Progenitor cell of endocrine pancreas (in vitro differentiated cells): ENCODE measurements around the gene ERRFI1. TPM values are rescaled to one million over a fixed set of nuclear protein-coding genes. Genes with fewer than 3 reads are reported as not detected.
"Not testable (repeated sequence)": the region's sequence is repeated elsewhere in the genome, so short reads cannot be mapped to it uniquely, and the experiment has no call there.

ENCODE experiments used
- DNase-seq: peaks from one replicate; pipeline ENCODE4 v3.0.0; 2021; ENCODE audit warnings: low spot score; ENCODE audit not compliant: unreplicated experiment
- H3K27ac Mint-ChIP-seq: 2 replicates; pipeline ENCODE4 v1.8.0; 2021; ENCODE audit warnings: mild to moderate bottlenecking, moderate library complexity, mixed read lengths
- H3K27me3 Mint-ChIP-seq: 2 replicates; pipeline ENCODE4 v1.8.0; 2021; ENCODE audit warnings: mixed read lengths
- H3K36me3 Mint-ChIP-seq: 2 replicates; pipeline ENCODE4 v1.8.0; 2022; ENCODE audit warnings: mixed read lengths; ENCODE audit not compliant: insufficient read depth
- H3K4me1 Mint-ChIP-seq: 2 replicates; pipeline ENCODE4 v1.8.0; 2021; ENCODE audit warnings: low read depth, mixed read lengths
- H3K4me3 Mint-ChIP-seq: 2 replicates; pipeline ENCODE4 v1.8.0; 2021; ENCODE audit warnings: low read depth, mild to moderate bottlenecking, moderate library complexity, mixed read lengths
- H3K9me3 Mint-ChIP-seq: 2 replicates; pipeline ENCODE4 v1.8.0; 2021; ENCODE audit warnings: low read depth, mixed read lengths
- CTCF ChIP-seq: fragments of 200-600 bp; sonication (generic); IDR thresholded peaks from one replicate; pipeline ENCODE4 v1.5.0; 2021; ENCODE audit warnings: antibody characterized with exemption, mild to moderate bottlenecking; ENCODE audit not compliant: unreplicated experiment
- total RNA-seq: library from RNA; stranded (reverse); gene quantifications from 2 replicates; pipeline ENCODE4 v1.2.1, GENCODE V29; 2021

The ERRFI1 gene
- total RNA-seq, 1 donor from 2014 or later: 138 TPM

GRCh38 chr1:8059161-8059622, 33.1 kb upstream of the ERRFI1 start:
- Mint-ChIP-seq H3K27me3 (no peaks in the 10 kb centered on the region), H3K4me3 (no peak overlapping the region), H3K27ac (no peak overlapping the region), H3K9me3 (no peaks in the 10 kb centered on the region), H3K4me1 (peaks cover 10% of the 10 kb centered on the region), H3K36me3 (no peaks in the 10 kb centered on the region)
- TF ChIP-seq CTCF: no peak
- no peak for DNase-seq

GRCh38 chr1:8057779-8058178, 31.7 kb upstream of the ERRFI1 start:
- not testable (repeated sequence) for H3K36me3 Mint-ChIP-seq, H3K4me3 Mint-ChIP-seq, H3K9me3 Mint-ChIP-seq, H3K27me3 Mint-ChIP-seq, DNase-seq, H3K27ac Mint-ChIP-seq
- H3K4me1 Mint-ChIP-seq: peaks cover 16% of the 10 kb centered on the region

- Mint-ChIP-seq H3K27ac (no peak overlapping the region), H3K9me3 (no peaks in the 10 kb centered on the region), H3K4me3 (no peak overlapping the region), H3K36me3 (no peaks in the 10 kb centered on the region), H3K4me1 (peaks cover 7% of the 10 kb centered on the region), H3K27me3 (no peaks in the 10 kb centered on the region)
- no peak for DNase-seq
- no peak for TF ChIP-seq CTCF
Measured at GRCh38 chr1:8055973-8056372, 29.9 kb upstream of the ERRFI1 start.

DNA sequence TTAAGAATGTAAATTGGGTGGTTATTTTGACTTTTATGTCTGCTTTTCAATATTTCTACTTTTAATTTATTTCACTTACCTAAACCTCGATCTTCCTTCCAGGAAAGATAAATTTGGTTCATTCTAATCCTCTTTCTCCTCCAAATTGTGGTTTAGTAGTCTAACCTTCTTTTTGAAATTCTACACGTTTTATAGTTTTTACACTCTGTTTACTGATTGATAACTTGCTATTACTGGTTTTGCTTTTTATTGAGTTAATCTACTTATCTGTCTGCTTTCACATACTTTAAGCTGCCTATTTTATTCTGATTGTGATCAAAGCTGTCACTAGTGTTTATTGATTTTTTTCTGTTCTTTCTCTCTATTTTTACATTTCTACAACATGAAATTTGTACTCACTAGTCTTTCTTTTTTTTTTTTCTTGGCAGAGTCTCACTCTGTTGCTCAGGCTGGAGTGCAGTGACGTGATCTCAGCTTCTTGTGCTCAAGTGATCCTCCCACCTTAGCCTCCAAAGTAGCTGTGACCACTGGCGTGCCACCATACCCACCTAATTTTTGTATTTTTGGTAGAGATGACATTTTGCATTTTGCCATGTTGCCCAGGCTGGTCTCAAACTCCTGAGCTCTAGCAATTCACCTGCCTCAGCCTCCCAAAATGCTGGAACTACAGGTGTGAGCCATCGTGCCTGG, 27.9 kb upstream of the ERRFI1 start:
- Mint-ChIP-seq H3K4me3 (no peak overlapping the region), H3K9me3 (no peaks in the 10 kb centered on the region), H3K27ac (no peak overlapping the region), H3K36me3 (no peaks in the 10 kb centered on the region), H3K4me1 (peaks cover 7% of the 10 kb centered on the region), H3K27me3 (no peaks in the 10 kb centered on the region)
- no peak for DNase-seq
- no peak for TF ChIP-seq CTCF

DNA sequence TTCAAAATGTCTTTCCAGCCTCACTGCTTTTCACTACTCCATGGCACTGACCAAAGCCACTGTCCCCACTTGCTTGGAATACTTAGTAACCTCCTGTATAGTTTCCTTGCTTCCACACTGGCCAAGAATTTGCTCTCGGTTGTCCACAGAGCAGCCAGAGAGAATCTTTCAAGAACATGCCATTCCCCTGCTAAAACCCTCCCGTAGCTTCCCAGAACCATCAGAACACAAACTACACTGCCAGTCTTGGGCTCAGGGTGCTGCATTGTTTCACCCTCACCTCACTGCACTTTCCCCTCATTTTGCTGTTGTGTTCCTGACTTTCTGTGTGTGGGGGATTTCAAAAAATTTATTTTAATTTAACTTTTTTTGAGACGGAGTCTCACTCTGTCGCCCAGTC, 25.5 kb upstream of the ERRFI1 start:
- no peaks in the 10 kb centered on the region for H3K36me3 Mint-ChIP-seq
- no peak for TF ChIP-seq CTCF

GRCh38 chr1:8049229-8049628, 23.1 kb upstream of the ERRFI1 start:
- not testable (repeated sequence) for H3K4me1 Mint-ChIP-seq, H3K9me3 Mint-ChIP-seq, H3K4me3 Mint-ChIP-seq, DNase-seq, H3K27ac Mint-ChIP-seq, H3K27me3 Mint-ChIP-seq, H3K36me3 Mint-ChIP-seq

More for the DNA sequence above, 25.5 kb upstream of the ERRFI1 start:
- Mint-ChIP-seq H3K27me3 (no peaks in the 10 kb centered on the region), H3K27ac (peak overlapping the region; percentile 26), H3K9me3 (no peaks in the 10 kb centered on the region), H3K4me3 (no peak overlapping the region), H3K4me1 (peaks cover 9% of the 10 kb centered on the region)
- no peak for DNase-seq
